Thyroid gland (tissue), 4 donors: Measurements from ENCODE around the gene CD300LB.

Experiments
- POLR2A ChIP-seq, 2 donors: fragments of 450-650 bp; IDR thresholded peaks; one replicate each; pipeline ENCODE4 v1.6.1; 2017; ENCODE audit warnings: antibody characterized with exemption in 2 of 2, mild to moderate bottlenecking in 2 of 2, moderate library complexity in 1 of 2
- TF ChIP-seq, protein P1 (sequence below), 6 experiments: fragments of 200-600 bp in 3 of 6; fragments of 450-650 bp in 3 of 6; sonication (generic) in 3 of 6; IDR thresholded peaks; one replicate each; pipeline ENCODE4 v1.5.1; 2016 to 2019; ENCODE audit warnings: antibody characterized with exemption in 6 of 6, mild to moderate bottlenecking in 2 of 6, inconsistent platforms in 1 of 6, moderate library complexity in 1 of 6

DNA sequence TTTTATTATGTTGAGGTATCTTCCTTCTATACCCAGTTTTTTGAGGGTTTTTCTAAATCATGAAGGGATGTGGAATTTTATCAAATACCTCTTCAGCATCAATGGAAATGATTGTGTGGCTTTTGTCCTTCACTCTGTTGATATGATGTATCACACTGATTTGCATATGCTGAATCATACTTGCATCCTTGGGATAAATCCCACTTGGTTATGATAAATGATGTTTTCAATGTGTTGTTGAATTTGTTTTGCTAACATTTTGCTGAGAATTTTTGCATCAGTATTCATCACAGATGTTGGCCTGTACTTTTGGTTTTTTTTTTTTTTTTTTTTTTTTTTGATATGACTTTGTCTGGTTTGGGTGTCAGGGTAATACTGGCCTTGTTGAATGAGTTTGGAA lies 23.1 kb downstream of the CD300LB start:
- TF ChIP-seq, protein P1, sequence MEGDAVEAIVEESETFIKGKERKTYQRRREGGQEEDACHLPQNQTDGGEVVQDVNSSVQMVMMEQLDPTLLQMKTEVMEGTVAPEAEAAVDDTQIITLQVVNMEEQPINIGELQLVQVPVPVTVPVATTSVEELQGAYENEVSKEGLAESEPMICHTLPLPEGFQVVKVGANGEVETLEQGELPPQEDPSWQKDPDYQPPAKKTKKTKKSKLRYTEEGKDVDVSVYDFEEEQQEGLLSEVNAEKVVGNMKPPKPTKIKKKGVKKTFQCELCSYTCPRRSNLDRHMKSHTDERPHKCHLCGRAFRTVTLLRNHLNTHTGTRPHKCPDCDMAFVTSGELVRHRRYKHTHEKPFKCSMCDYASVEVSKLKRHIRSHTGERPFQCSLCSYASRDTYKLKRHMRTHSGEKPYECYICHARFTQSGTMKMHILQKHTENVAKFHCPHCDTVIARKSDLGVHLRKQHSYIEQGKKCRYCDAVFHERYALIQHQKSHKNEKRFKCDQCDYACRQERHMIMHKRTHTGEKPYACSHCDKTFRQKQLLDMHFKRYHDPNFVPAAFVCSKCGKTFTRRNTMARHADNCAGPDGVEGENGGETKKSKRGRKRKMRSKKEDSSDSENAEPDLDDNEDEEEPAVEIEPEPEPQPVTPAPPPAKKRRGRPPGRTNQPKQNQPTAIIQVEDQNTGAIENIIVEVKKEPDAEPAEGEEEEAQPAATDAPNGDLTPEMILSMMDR (IDR thresholded peaks at IDR 0.05): no peak
- TF ChIP-seq POLR2A (IDR thresholded peaks at IDR 0.05): no peak
